Inflammatory macrophage treated with lipopolysaccharide for 1 hour (primary cell): Measurements from ENCODE around the gene STAMBPL1.
"Not testable (repeated sequence)": the region's sequence is repeated elsewhere in the genome, so short reads cannot be mapped to it uniquely, and the experiment has no call there.

Experiments
- DNase-seq, 2 donors: peaks; one replicate each; pipeline ENCODE4 v3.0.0-alpha.2; 2020 to 2022

Gene STAMBPL1

GRCh38 chr10:88923520-88923919 is 43.5 kb downstream of the STAMBPL1 start:
- DNase-seq = no peak

- DNase-seq = peak; percentile 22 to 45
Observed at GRCh38 chr10:88926566-88927415, 46.7 kb downstream of the STAMBPL1 start.

GRCh38 chr10:88927416-88927690 is 47.3 kb downstream of the STAMBPL1 start:
- DNase-seq = no peak

- DNase-seq = no peak
Observed at GRCh38 chr10:88928254-88928653, 48.2 kb downstream of the STAMBPL1 start.

GRCh38 chr10:88931548-88931947 is 51.5 kb downstream of the STAMBPL1 start:
- no peak for DNase-seq

GRCh38 chr10:88932029-88932428 is 52.0 kb downstream of the STAMBPL1 start:
- DNase-seq = not testable (repeated sequence)

- peak; percentile 65 to 76 for DNase-seq
Observed at GRCh38 chr10:88932539-88933256, 52.7 kb downstream of the STAMBPL1 start.

GRCh38 chr10:88933564-88933963 is 53.5 kb downstream of the STAMBPL1 start:
- DNase-seq = no peak

GRCh38 chr10:88934900-88935672 is 55.0 kb downstream of the STAMBPL1 start:
- DNase-seq = peak; percentile 45 to 75

GRCh38 chr10:88936656-88937055 is 56.6 kb downstream of the STAMBPL1 start:
- no peak for DNase-seq

- DNase-seq = no peak
Observed at GRCh38 chr10:88938039-88938438, 58.0 kb downstream of the STAMBPL1 start.

- no peak for DNase-seq
Observed at GRCh38 chr10:88938938-88939337, 58.9 kb downstream of the STAMBPL1 start.

GRCh38 chr10:88941026-88941425 is 61.0 kb downstream of the STAMBPL1 start:
- DNase-seq = no peak

- no peak for DNase-seq
Observed at GRCh38 chr10:88943778-88944177, 63.7 kb downstream of the STAMBPL1 start.

GRCh38 chr10:88944813-88945212 is 64.8 kb downstream of the STAMBPL1 start:
- DNase-seq = peak in 1 of 2 donors; percentile 32

GRCh38 chr10:88946200-88946599 is 66.2 kb downstream of the STAMBPL1 start:
- DNase-seq = no peak

- DNase-seq = no peak
Observed at GRCh38 chr10:88946965-88947590, 67.0 kb downstream of the STAMBPL1 start.

GRCh38 chr10:88949051-88949450 is 69.0 kb downstream of the STAMBPL1 start:
- DNase-seq = no peak

GRCh38 chr10:88949912-88950837 is 70.1 kb downstream of the STAMBPL1 start:
- DNase-seq = no peak

GRCh38 chr10:88952647-88953111 is 72.6 kb downstream of the STAMBPL1 start, which contains the start of gene ACTA2:
ACTA2 (minus strand) TSS chr10:88952773; CDS start chr10:88948930, 3,843 bp downstream.
- DNase-seq = no peak

GRCh38 chr10:88953662-88954061 is 73.6 kb downstream of the STAMBPL1 start:
- no peak for DNase-seq
